HG03460 (cell line): ENCODE data around the gene SCN2A.
A peak's percentile ranks its signal among the peaks of the same experiment; 100 is the strongest.
"Not testable (repeated sequence)": the region's sequence is repeated elsewhere in the genome, so short reads cannot be mapped to it uniquely, and the experiment has no call there.

Experiments used
- ATAC-seq: cut with Tn5 transposase; IDR thresholded peaks from one replicate; pipeline ENCODE4 v1.9.1; 2021; ENCODE audit not compliant: unreplicated experiment

Gene SCN2A

DNA sequence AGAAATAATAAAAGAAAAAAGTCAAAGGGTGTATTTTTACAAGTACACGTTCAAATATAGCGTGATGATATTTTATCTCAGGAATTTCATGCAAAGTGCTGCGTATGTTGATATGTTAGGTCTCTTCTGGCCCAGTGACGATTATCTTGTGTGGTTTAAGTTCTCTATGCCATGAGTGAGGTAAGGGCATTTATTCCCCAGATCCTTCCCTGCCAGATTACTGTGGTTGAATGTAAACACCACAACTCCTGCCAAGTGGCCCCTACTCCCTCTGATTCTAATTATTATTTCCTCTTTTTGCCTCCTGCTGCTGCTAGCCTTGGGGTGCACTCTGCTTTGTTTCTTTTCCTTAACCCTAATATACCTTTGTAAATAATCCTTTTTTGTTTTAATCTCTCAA lies 12.2 kb downstream of the SCN2A start:
- no peak for ATAC-seq

DNA sequence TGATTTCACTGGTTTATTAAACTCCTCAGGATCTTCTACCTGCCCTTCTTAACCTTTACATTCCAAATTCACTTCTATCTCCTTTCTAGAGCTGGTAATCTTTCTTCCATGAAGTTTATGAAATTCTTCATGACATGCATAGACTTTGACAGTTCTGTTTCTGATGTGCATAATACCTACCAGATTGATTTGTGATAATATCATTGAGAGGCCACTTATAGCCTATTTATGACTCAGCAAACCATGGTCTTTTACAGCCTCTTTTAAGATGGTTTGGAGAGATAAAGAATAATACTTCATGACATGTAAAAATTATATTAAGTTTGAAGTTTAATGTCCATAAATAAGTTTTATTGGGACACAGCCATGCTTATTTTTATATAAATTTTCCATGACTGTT lies 14.0 kb downstream of the SCN2A start:
- no peak for ATAC-seq

DNA sequence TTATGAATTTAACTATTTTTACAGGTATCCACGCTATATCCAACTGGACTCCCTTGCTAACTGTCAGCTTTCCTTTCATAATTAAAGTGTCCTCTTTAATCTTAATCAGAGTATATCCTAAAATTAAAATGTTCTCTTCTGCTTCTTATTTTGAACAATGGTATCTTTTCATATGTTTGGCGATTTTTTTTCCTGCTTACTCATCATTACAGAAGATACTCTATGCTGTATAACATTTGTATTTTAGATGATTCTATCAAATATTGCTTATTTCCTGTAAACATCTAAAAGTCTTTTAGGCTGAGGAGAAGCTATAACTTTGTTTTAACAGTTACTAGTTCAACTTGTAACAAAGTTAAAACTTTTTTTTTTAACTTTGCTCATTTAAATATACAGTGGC lies 17.4 kb downstream of the SCN2A start:
- no peak for ATAC-seq

DNA sequence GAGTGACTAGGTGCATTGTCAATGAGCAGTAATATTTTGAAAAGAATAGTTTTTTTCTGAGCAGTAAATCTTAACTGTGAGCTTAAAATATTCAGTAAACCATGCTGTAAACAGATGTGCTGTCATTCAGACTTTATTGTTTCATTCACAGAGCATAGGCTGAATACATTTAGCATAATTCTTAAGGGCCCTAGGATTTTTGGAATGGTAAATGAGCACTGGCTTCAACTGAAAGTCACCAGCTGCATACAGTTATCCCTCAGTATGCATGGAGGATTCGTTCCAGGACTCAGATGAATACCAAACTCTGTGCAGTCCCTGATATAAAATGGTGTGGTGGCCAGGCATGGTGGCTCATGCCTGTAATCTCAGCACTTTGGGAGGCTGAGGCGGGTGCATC lies 21.1 kb downstream of the SCN2A start:
- not testable (repeated sequence) for ATAC-seq

DNA sequence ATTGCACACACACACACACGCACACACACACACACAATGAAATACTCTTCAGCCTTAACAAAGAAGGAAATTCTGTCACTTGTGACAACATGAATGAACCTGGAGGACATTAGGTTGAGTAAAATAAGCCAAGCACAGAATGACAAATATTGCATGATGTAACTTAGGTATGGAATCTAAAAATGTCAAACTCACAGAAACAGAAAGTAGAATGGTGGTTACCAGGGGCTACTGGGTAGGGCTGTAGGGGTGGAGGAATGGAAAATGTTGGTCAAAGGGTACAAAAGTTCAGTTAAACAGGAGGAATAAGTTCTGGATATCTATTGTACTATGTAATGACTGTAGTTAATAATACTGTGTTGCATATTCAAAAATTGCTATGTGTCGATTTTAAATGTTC lies 29.5 kb downstream of the SCN2A start:
- no peak for ATAC-seq

DNA sequence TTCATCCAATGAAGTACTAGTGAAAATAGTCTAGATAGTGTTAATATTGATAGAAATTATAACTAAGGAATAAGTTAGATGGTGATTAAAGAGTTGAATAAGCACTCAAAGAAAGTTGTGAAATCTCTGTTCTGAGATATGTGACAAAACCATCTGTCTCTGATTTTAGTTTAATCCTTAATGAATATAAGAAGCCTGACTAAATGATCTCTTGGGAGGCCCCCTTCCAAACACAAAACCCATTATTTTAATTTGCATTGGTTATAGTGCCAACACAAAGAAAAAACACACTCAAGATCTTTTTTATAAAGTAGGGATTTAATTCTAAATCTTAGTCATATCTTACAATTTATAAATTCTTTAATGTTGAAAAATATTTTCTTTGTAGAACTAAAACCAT lies 34.0 kb downstream of the SCN2A start:
- no peak for ATAC-seq

DNA sequence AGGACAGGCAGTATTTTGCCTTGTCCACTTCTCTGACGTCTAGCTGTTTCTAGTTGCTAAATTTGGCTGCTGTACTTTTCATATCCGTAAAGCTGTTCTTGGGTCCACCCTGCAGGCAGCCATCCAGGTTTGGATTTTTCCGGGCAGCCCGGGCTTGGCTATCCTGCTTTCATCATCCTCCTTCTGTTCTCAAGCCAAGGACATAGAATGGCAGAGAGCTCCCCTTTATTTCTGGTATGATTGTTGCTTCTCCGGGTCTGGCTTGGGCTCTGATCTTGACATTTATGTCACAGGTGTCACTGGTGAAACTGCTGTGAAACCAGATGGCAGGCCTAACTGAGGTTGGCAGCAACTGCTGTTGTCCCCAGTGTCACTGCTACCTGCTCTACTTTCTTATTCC lies 35.5 kb downstream of the SCN2A start:
- ATAC-seq, result no peak

DNA sequence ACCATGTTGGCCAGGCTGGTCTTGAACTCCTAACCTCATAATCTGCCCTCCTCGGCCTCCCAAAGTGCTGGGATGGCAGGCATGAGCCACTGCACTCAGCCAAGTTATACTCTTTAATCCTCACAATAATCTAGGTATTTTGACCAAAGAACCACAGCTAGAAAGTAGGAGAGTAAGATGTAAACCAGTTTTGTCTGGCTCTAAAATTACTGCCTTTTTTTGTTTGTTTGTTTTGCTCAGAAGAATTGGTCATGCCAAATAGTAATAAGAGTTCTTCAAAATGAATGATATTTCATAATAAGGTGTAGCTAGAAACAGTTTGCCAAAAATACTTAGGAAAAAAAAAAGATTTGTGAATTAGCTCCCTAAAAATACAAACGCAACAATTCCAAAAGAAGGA lies 36.7 kb downstream of the SCN2A start:
- ATAC-seq, result no peak

DNA sequence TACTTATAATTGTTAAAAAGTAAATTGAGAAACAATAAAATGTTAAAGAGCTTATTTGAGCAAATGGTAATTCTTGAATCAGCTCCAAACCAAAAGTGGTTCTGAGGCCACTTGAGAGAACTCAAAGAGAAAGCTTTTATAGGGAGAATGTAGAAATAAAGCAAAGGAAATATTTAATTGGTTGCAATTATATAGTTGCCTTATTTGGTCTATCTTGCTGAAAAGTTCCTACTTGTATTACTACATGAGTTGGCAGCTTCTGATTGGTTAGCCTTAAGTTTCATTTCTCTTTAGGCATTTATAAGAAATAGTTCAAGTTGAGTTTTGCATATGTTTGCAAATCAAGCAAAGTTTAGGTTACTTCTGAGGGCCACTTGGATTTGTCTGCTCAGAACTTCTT lies 38.1 kb downstream of the SCN2A start:
- no peak for ATAC-seq

DNA sequence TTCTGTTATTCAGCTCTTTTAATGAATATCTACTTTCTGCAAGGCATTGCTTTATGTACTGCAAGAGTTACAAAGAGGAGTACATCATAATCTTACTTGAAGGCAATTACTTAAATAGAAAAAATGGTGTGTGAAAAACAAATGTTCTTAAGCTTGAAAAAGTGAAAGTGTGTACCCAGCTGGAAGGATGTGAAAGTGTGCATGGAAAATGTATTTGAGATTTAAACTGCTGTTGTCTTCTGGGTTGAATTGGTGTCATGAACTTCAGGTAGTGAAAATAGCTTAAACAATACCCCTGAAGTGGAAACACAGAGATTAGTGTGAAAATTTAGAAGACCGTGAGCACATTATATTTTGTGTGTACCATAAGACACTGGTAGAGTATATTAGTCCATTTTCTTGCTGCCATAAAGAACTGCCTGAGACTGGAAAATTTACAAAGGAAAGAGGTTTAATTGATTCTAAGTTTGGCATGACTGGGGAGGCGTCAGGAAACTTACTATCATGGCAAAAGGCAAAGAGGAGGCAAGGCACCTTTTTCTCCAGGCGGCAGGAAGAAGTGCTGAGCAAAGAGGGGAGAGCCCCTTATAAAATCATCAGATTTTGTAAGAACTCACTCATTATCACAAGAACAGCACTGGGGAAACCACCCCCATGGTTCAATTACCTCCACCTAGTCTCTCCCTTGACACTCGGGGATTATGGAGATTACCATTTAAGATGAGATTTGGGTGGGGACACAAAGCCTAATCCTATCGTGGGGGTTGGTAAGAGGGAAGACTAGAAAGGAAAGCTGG lies 38.8 kb downstream of the SCN2A start:
- no peak for ATAC-seq

DNA sequence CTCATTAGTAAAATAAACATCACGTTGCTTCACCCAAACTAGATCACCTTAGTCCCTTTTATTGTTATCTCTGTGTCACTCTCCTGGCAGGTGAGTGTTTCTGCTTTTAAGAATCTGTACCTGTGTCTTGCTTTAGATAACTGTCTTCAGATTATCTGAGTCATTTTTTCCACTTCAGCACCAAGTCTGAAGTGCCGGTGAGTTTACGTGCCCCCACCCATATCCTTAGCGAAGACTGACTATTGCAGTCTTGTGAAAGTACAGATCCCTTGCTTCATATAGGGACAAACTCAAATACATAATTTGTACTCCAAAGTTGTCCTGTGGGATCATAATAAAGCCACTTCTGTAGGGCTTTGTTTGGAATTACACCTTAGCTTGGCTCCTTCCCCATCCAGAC lies 41.1 kb downstream of the SCN2A start:
- no peak for ATAC-seq

DNA sequence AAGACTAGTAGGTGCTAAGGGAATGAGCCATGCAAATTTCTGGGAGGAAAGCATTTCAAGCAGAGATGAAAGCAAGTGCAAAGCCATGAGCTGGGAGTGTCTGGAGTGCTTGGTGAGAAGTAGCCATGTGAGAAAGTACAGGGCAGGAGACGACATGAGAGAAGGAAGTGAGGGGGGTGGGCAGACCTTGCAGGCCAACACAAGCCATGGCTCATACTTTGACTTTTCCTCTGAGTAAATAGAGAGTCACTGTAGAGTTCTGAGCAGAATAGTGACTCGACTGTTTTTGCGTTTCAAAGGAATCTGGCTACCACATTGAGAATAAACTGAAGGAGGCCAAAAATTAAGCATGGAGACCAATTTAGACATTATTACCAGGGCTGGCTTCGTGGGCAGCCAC lies 42.2 kb downstream of the SCN2A start:
- no peak for ATAC-seq

DNA sequence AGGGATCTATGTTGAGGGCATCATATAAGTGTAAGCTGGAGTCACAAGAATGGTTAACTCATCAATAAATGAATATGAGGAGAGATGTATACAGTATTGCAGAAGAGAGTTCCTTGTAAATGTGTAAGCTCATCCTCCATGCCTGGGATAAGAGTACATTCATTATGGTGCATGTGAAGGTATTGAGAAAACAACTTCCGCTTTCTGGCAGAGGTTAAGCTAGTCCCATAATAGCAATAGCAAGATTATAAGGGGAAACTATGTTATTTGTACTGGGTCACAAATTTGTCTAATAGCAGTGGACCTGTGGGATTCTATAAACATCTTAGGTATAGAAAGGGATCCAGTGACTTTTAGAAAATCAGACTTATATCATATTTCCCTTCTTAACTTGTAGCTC lies 44.1 kb downstream of the SCN2A start:
- ATAC-seq, result no peak

DNA sequence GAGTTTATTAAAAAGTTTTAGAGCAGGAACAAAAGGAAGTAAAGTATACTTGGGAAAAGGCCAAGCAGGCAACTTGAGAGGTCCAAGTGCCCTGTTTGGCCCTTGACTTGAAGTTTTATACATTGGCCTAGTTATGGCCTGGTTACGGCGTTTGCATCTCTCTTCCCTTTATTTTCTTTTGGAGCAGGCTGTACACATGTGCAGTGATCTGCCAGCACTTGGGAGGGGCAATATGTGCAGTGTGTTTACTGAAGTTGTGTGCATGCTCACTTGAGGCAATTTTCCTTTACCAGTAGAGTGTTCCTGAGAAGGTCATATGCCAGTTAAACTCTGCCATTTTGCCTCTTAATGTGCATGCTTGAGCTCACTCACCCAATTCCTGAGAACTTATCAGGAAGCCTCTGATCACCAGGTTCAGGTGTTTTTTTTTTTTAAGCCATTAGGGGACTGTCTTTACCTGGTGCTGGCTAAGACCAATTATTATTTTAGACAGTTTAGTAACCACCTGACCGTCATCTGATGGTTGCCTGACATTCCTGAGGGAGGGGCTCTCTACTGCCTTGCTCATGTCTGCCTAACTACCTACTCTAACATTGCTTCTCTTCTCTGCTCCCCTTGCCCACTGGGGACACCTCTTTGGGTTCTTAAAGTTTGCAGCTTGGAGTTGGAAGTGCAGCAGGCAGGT lies 48.0 kb downstream of the SCN2A start:
- ATAC-seq, result no peak

DNA sequence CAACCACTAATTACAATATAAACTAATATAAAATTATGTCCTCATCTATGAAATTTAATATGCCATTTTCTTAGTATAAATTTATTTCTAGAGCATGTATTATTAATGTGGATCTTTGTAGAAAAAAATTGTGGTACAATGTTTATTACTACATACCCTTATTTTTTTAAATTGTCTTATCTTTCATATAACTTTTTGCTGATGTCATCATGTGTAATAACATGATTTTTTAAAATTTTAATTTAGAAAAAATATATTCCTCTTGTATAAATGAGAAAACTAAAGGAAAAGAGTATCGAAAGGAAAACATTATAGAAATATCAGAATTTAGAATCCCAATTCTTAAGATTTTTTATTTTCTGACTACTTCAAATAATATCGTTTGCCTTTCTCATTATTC lies 49.9 kb downstream of the SCN2A start:
- ATAC-seq, result no peak

DNA sequence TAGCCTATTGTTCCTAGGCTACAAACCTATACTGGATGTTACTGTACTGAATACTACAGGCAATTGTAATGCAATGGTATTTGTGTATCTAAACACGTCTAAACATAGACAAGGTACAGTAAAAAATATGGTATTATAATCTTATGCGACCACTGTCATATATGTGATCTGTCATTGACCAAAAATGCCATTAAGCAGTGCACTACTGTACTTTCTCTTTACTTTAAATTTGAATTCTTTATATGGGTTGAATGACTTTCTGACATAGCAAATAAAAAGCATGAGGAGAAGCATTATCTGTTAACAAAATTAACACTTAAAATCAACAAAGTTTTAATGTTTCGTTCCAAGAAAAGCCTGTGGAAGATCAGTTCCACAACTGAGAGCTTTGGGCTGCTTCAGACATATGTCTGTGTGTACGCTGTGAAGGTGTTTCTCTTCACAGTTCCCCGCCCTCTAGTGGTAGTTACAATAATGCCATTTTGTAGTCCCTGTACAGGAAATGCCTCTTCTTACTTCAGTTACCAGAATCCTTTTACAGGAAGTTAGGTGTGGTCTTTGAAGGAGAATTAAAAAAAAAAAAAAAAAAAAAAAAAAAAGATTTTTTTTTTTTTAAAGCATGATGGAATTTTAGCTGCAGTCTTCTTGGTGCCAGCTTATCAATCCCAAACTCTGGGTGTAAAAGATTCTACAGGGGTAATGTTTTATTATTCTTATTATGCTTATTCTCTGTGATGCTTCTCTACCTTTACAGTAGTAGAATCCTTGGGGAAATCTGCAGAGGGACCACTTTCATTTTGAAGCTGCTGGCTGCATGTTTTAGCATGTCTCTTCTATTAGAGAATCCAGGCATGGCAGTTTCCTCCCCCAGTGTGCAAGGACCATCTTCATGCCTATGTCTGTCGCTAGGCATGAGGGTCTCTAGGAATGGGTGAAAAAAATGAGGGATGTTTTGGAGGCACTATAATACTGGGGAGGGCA lies 54.5 kb downstream of the SCN2A start:
- peak; percentile 100 for ATAC-seq

DNA sequence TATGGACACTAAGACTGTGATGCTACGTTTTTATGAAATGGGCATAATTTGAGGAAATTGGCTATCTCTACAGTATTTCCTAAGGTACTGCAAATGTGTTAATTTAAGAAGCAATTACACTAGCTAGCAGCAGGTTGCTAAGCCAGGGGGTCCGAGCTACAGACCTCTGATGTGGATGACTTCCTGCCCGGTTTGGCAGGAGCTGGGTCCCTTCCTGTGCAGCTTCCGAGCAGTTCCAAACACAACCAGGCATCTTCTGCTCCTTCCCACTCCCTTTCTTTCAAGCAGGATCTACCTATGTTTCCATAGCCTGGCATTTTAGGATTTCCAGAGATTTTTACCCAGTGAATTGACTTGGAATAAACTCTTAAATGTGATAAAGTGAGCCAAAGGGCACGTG lies 55.7 kb downstream of the SCN2A start:
- no peak for ATAC-seq

DNA sequence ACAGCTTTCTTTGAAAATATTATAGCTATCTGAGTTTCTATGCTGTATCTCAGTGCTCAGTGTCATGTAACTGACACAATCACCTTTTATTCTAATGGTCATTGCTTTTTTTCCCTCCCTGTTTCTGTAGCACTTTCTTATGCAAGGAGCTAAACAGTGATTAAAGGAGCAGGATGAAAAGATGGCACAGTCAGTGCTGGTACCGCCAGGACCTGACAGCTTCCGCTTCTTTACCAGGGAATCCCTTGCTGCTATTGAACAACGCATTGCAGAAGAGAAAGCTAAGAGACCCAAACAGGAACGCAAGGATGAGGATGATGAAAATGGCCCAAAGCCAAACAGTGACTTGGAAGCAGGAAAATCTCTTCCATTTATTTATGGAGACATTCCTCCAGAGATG lies 56.4 kb downstream of the SCN2A start:
- ATAC-seq, result no peak

DNA sequence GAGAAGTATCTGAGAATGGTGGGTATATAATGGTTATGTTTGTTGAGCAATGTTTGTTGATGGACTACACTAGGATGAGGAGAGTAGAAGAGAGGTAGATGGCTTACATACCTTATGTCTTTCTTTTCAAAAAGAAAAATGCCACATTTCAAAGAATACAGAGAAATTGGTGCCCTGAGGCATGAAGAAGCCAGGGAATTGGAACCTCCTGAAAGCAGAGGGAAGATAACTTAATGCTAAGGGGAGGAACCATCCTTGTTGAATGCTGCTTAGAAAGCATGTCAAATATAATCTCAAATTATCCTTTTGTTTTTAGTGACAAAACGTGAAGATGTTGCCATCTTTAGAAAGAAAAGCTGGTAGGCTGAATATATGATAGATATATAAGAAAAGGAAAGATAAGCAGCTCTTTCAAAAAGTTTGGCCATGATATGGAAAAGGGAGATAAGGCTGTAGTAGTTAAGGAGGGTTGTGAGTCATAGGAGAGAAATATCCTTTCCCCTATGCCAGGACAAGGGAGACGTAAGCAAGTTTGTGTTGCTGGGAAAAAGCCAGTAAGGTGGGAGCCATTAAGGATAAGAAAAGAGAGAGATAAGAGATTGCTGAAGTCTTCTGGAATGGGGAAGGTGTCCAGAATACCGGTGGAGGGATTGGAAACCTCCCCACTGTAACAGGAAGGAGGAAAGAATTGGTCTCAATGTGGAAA lies 66.3 kb downstream of the SCN2A start:
- no peak for ATAC-seq

DNA sequence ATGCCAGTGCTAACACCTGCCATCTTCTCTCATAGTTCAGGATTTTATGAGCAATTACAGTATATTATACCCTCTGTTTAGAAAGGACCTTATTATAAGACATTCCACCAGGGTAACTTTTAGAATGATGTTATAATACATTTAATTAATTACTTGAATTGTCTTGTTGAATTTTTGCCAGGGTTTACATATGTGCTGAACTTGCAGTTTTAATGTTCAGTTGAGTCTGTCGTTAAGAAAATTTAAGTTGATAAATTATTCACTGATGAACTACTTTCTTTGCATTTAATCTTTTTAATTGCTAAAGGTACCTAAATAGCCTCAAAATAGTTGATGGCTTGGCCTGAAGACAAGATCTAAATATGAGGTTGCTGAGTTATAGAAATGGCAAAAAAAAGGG lies 68.1 kb downstream of the SCN2A start:
- ATAC-seq, result no peak

DNA sequence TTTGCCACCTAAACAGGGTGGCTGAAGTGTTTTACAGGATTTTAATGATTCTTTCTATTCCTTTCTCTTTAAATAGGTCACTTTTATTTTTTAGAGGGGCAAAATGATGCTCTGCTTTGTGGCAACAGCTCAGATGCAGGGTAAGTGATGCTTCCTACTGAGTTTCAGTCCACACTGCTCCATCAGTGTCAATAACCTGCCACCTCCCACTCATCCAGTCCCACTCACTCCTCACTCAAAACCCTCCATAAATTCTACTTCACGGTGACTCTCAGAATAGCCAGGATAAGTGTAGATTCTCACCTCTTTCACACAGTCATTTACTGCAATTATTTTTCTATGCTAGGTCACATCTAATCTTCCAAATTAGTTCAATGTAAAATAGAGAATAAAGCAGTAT lies 72.7 kb downstream of the SCN2A start:
- ATAC-seq, result no peak
